H1 (cell line): ENCODE results near the gene LMAN2. TPM values are rescaled to one million over a fixed set of nuclear protein-coding genes. Genes with fewer than 3 reads are reported as not detected.

ENCODE experiments used
- CHD1 ChIP-seq: IDR thresholded peaks from 2 replicates; pipeline ENCODE4 v1.6.1; 2012; ENCODE audit warnings: low read depth, low read length, improper control_type of control experiment
- EGR1 ChIP-seq: IDR thresholded peaks from 2 replicates; pipeline ENCODE4 v1.6.1; 2011; ENCODE audit warnings: low read depth, low read length, borderline replicate concordance
- RAD21 ChIP-seq, 2 experiments: IDR thresholded peaks in 1 of 2; conservative IDR thresholded peaks in 1 of 2; 2 replicates each; pipeline ENCODE4 v1.6.1; 2011; ENCODE audit warnings: low read depth in 2 of 2, low read length in 2 of 2, improper control_type of control experiment in 1 of 2, inconsistent platforms in 1 of 2, mild to moderate bottlenecking in 1 of 2, moderate library complexity in 1 of 2
- SIN3A ChIP-seq, 2 experiments: IDR thresholded peaks in 1 of 2; conservative IDR thresholded peaks in 1 of 2; 2 replicates each; pipeline ENCODE4 v1.6.1; 2011 to 2012; ENCODE audit warnings: low read length in 2 of 2, improper control_type of control experiment in 1 of 2, low read depth in 1 of 2, mild to moderate bottlenecking in 1 of 2
- SIRT6 ChIP-seq: IDR thresholded peaks from one replicate; pipeline ENCODE4 v1.7.1; 2012; ENCODE audit warnings: low read length, inconsistent platforms
- SUZ12 ChIP-seq: fragments of 200-600 bp; sonication (generic); IDR thresholded peaks from 2 replicates; pipeline ENCODE4 v1.6.1; 2012; ENCODE audit warnings: mild to moderate bottlenecking, inconsistent platforms, low read length, moderate library complexity, mixed read lengths
- TAF7 ChIP-seq: optimal IDR thresholded peaks from 2 replicates; pipeline ENCODE3; 2011; ENCODE audit warnings: low read depth, mild to moderate bottlenecking, inconsistent platforms, low read length, moderate library complexity, borderline replicate concordance
- TCF12 ChIP-seq: IDR thresholded peaks from 2 replicates; pipeline ENCODE4 v1.6.1; 2011; ENCODE audit warnings: low read depth, mild to moderate bottlenecking, low read length
- YY1 ChIP-seq: IDR thresholded peaks from 2 replicates; pipeline ENCODE4 v1.6.1; 2011; ENCODE audit warnings: low read depth, mild to moderate bottlenecking, low read length
- polyA plus RNA-seq, 7 experiments: library from polyadenylated mRNA; depleted of rRNA in 3 of 7; stranded (reverse) in 5 of 7; unstranded in 2 of 7; fragments of >200 nt in 5 of 7; fragments of 200-250 nt in 2 of 7; gene quantifications; 1 replicate in 5 of 7; 2 replicates in 1 of 7; 4 replicates in 1 of 7; pipeline versions ENCODE4 v1.2.1 to v1.2.3, GENCODE V29; 2011 to 2013; ENCODE audit warnings: missing spikeins in 2 of 7, mixed read lengths in 2 of 7
- total RNA-seq: library from RNA; stranded (reverse); fragmentation: NEBNext Ultra II Directional; extraction: Animal tissue kit (Norgen Biotek cat#: 25700); gene quantifications from 2 replicates; pipeline ENCODE4 v1.2.1, GENCODE V29; 2021
- TF ChIP-seq, protein P1 (sequence below): fragments of 300-600 bp; sonication (generic); IDR thresholded peaks from 2 replicates; pipeline ENCODE4 v1.7.1; 2012; ENCODE audit warnings: low read length, moderate library complexity, mild to moderate bottlenecking, inconsistent platforms; ENCODE audit not compliant: insufficient replicate concordance
- TF ChIP-seq, protein P2 (sequence below): IDR thresholded peaks from 2 replicates; pipeline ENCODE4 v1.6.1; 2012; ENCODE audit warnings: inconsistent platforms

Gene LMAN2
- total and polyA plus RNA-seq, 2 of the 8 experiments (the other 6 are each of a cell fraction or from before 2014, with no cell fraction given): 116 to 225 TPM

DNA sequence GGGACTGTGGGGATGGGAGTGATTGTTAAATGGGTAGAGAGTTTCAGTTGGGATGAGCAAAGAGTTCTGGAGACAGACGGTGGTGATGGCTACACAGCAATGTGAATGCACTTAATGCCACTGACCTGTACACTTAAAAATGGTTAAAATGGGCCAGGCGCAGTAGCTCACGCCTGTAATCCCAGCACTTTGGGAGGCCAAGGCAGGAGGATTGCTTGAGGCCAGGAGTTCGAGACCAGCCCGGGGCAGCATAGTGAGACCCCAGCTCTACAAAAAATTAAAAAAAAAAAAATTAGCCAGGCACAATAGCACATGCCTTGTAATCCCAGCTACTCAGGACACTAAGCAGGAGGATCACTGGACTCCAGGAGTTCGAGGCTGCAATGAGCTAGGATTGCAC, 7.7 kb downstream of the LMAN2 start (continued):
- TF ChIP-seq, protein P1, sequence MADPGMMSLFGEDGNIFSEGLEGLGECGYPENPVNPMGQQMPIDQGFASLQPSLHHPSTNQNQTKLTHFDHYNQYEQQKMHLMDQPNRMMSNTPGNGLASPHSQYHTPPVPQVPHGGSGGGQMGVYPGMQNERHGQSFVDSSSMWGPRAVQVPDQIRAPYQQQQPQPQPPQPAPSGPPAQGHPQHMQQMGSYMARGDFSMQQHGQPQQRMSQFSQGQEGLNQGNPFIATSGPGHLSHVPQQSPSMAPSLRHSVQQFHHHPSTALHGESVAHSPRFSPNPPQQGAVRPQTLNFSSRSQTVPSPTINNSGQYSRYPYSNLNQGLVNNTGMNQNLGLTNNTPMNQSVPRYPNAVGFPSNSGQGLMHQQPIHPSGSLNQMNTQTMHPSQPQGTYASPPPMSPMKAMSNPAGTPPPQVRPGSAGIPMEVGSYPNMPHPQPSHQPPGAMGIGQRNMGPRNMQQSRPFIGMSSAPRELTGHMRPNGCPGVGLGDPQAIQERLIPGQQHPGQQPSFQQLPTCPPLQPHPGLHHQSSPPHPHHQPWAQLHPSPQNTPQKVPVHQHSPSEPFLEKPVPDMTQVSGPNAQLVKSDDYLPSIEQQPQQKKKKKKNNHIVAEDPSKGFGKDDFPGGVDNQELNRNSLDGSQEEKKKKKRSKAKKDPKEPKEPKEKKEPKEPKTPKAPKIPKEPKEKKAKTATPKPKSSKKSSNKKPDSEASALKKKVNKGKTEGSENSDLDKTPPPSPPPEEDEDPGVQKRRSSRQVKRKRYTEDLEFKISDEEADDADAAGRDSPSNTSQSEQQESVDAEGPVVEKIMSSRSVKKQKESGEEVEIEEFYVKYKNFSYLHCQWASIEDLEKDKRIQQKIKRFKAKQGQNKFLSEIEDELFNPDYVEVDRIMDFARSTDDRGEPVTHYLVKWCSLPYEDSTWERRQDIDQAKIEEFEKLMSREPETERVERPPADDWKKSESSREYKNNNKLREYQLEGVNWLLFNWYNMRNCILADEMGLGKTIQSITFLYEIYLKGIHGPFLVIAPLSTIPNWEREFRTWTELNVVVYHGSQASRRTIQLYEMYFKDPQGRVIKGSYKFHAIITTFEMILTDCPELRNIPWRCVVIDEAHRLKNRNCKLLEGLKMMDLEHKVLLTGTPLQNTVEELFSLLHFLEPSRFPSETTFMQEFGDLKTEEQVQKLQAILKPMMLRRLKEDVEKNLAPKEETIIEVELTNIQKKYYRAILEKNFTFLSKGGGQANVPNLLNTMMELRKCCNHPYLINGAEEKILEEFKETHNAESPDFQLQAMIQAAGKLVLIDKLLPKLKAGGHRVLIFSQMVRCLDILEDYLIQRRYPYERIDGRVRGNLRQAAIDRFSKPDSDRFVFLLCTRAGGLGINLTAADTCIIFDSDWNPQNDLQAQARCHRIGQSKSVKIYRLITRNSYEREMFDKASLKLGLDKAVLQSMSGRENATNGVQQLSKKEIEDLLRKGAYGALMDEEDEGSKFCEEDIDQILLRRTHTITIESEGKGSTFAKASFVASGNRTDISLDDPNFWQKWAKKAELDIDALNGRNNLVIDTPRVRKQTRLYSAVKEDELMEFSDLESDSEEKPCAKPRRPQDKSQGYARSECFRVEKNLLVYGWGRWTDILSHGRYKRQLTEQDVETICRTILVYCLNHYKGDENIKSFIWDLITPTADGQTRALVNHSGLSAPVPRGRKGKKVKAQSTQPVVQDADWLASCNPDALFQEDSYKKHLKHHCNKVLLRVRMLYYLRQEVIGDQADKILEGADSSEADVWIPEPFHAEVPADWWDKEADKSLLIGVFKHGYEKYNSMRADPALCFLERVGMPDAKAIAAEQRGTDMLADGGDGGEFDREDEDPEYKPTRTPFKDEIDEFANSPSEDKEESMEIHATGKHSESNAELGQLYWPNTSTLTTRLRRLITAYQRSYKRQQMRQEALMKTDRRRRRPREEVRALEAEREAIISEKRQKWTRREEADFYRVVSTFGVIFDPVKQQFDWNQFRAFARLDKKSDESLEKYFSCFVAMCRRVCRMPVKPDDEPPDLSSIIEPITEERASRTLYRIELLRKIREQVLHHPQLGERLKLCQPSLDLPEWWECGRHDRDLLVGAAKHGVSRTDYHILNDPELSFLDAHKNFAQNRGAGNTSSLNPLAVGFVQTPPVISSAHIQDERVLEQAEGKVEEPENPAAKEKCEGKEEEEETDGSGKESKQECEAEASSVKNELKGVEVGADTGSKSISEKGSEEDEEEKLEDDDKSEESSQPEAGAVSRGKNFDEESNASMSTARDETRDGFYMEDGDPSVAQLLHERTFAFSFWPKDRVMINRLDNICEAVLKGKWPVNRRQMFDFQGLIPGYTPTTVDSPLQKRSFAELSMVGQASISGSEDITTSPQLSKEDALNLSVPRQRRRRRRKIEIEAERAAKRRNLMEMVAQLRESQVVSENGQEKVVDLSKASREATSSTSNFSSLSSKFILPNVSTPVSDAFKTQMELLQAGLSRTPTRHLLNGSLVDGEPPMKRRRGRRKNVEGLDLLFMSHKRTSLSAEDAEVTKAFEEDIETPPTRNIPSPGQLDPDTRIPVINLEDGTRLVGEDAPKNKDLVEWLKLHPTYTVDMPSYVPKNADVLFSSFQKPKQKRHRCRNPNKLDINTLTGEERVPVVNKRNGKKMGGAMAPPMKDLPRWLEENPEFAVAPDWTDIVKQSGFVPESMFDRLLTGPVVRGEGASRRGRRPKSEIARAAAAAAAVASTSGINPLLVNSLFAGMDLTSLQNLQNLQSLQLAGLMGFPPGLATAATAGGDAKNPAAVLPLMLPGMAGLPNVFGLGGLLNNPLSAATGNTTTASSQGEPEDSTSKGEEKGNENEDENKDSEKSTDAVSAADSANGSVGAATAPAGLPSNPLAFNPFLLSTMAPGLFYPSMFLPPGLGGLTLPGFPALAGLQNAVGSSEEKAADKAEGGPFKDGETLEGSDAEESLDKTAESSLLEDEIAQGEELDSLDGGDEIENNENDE: no peak
- no peak for TF ChIP-seq EGR1
- no peak for TF ChIP-seq TCF12
- TF ChIP-seq YY1: no peak
- no peak for TF ChIP-seq SIN3A (conservative IDR thresholded peaks at IDR 0.05 in 1 of 2, IDR thresholded peaks at IDR 0.05 in 1 of 2; ENCODE audit: low read depth in 1 of 2, low read length in 2 of 2)
- TF ChIP-seq SUZ12: no peak
- no peak for TF ChIP-seq RAD21 (IDR thresholded peaks at IDR 0.05 in 1 of 2, conservative IDR thresholded peaks at IDR 0.05 in 1 of 2; ENCODE audit: low read depth in 2 of 2, low read length in 2 of 2)
- TF ChIP-seq, protein P2, sequence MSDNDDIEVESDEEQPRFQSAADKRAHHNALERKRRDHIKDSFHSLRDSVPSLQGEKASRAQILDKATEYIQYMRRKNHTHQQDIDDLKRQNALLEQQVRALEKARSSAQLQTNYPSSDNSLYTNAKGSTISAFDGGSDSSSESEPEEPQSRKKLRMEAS: no peak
- no peak for TF ChIP-seq TAF7
- no peak for TF ChIP-seq CHD1
- no peak for TF ChIP-seq SIRT6
- TF ChIP-seq, all 59 proteins: peak for 0
